ENCODE measurements around the gene SLX4. TPM values are rescaled to one million over a fixed set of nuclear protein-coding genes. Genes with fewer than 3 reads are reported as not detected.
A peak's percentile ranks its signal among the peaks of the same experiment; 100 is the strongest.

SLX4 gene
- total and polyA plus RNA-seq, 8 donors = 0.95 to 3.4 (median 1.8) TPM

DNA sequence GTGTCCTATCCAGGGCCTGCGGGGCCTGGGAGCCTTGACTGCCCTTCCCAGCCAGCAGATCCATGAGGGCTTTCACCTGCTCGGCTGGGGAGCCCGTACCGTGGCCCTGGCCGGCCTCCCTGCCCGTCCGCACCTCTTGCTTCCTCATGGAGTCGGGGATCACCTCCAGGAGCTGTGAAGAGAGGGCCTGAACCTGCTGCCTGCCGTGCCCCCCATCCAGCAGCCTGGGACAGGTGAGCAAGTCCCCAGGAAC is 46.6 kb downstream of the SLX4 start:
- DNase-seq = peak in 1 of 6 donors; percentile 44
- intact Hi-C loops (cut with DNase I) = no loop called here
- 86 to 89% methylated on average over 9 of the region's 9 CpGs for WGBS, 2 donors
- H3K9me3 ChIP-seq = no peaks in the 10 kb centered on the region
- ATAC-seq = no peak
- H3K4me1 ChIP-seq = no peaks in the 10 kb centered on the region
- no peak for TF ChIP-seq CTCF (IDR thresholded peaks at IDR 0.05)
- H3K27me3 ChIP-seq = no peaks in the 10 kb centered on the region
- no peak overlapping the region for H3K27ac ChIP-seq
- FAIRE-seq = no peak
- H3K36me3 ChIP-seq = no peaks in the 10 kb centered on the region
- no peak overlapping the region for H3K4me3 ChIP-seq

DNA sequence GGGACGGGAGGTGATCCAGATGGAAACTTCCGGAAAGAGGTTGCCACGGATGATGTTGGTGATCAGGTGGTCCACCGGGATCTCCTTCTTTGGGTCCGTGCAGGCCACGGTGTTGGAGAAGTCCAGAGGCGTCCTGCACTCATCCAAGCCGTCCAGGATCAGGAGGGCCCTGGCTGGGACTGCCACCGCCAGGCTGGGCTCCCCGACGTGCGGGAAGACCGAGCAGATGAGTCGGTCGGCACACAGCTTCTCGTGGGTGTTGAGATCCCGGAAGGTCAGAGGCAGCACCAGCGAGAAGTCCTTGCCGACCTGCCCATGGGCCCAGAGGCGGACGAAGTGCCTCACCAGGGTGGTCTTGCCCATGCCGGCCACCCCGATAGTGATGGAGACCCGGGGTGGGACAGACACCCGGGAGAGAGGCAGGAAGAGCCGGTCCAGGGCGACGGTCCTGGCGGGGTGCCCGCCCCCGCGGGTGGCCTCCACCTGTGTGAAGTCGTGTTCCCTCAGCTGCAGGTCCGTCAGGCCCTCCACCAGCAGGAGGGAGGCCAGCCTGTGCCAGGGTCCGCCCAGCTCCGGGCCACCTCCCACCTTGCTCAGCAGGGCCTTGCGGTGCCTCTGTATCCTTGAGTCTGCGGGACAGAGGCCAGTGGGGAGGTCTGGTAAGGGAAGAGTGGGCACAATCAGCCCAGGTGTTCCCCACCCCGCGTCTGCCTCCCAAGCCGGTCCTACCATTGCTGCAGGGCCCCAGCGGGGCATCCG is 47.1 kb downstream of the SLX4 start:
- no peak for TF ChIP-seq CTCF (IDR thresholded peaks at IDR 0.05)
- Histone ChIP-seq H3K9me3 (no peaks in the 10 kb centered on the region), H3K27ac (no peak overlapping the region), H3K36me3 (no peaks in the 10 kb centered on the region), H3K27me3 (no peaks in the 10 kb centered on the region), H3K4me1 (no peaks in the 10 kb centered on the region), H3K4me3 (no peak overlapping the region)
- FAIRE-seq (no peak), ATAC-seq (no peak), DNase-seq (no peak)
- intact Hi-C loops (cut with DNase I) = no loop called here
- 89 to 91% methylated on average over 38 to 43 of the region's 43 CpGs for WGBS, 2 donors

- DNase-seq (no peak), FAIRE-seq (no peak), ATAC-seq (no peak)
- Histone ChIP-seq H3K27me3 (no peaks in the 10 kb centered on the region), H3K36me3 (no peaks in the 10 kb centered on the region), H3K4me1 (no peaks in the 10 kb centered on the region), H3K4me3 (no peak overlapping the region), H3K9me3 (no peaks in the 10 kb centered on the region), H3K27ac (no peak overlapping the region)
- intact Hi-C loops (cut with DNase I) = no loop called here
- WGBS, 2 donors = 90 to 92% methylated on average over 29 of the region's 29 CpGs
- no peak for TF ChIP-seq CTCF (IDR thresholded peaks at IDR 0.05)
Measured at GRCh38 chr16:3562914-3563480, 48.4 kb downstream of the SLX4 start.

DNA sequence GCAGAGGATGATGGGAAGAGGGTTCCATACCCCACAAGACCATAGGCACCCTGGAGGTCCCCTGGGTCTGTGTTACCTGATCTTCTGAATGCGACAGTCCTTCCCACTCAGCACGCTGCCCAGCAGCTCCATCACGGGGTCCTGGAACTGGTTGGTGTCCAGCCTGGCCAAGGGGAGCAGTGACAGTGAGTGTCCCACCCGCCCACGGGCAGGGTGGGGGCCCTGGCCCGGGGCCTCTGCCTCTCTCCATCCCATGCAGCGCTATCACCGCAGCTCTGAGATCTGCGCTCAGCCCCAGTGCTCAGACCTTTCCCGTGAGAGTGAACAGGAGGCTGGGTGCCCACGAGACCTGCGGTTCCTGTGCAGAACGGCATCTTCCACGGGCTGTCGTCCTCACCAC is 49.8 kb downstream of the SLX4 start:
- no peak overlapping the region for H3K27ac ChIP-seq
- H3K9me3 ChIP-seq = no peaks in the 10 kb centered on the region
- FAIRE-seq (no peak), DNase-seq (no peak), ATAC-seq (no peak)
- H3K27me3 ChIP-seq = no peaks in the 10 kb centered on the region
- intact Hi-C loops (cut with DNase I) = no loop called here
- no peaks in the 10 kb centered on the region for H3K36me3 ChIP-seq
- no peak overlapping the region for H3K4me3 ChIP-seq
- no peaks in the 10 kb centered on the region for H3K4me1 ChIP-seq
- no peak for TF ChIP-seq CTCF (IDR thresholded peaks at IDR 0.05)
- WGBS, 2 donors = 90 to 93% methylated on average over 15 of the region's 15 CpGs

GRCh38 chr16:3554351-3554928 is 57.0 kb downstream of the SLX4 start:
- no peak overlapping the region for H3K4me3 ChIP-seq
- H3K4me1 ChIP-seq = no peaks in the 10 kb centered on the region
- no peaks in the 10 kb centered on the region for H3K9me3 ChIP-seq
- TF ChIP-seq CTCF (IDR thresholded peaks at IDR 0.05) = no peak
- FAIRE-seq (no peak), DNase-seq (no peak), ATAC-seq (no peak)
- H3K27ac ChIP-seq = no peak overlapping the region
- WGBS, 2 donors = 93 to 97% methylated on average over 7 of the region's 7 CpGs
- intact Hi-C loops (cut with DNase I) = no loop called here
- H3K27me3 ChIP-seq = no peaks in the 10 kb centered on the region
- no peaks in the 10 kb centered on the region for H3K36me3 ChIP-seq
